H1 (cell line): ENCODE data around the gene PLEK. TPM values are rescaled to one million over a fixed set of nuclear protein-coding genes. Genes with fewer than 3 reads are reported as not detected.
A peak's percentile ranks its signal among the peaks of the same experiment; 100 is the strongest.

Source experiments
- ATF3 ChIP-seq: IDR thresholded peaks from 2 replicates; pipeline ENCODE4 v1.6.1; 2011; ENCODE audit warnings: low read depth, mild to moderate bottlenecking, low read length; ENCODE audit not compliant: insufficient read depth
- BRCA1 ChIP-seq: IDR thresholded peaks from 2 replicates; pipeline ENCODE4 v1.6.1; 2012; ENCODE audit warnings: low read depth, low read length, improper control_type of control experiment
- CBX8 ChIP-seq: fragments of 300-800, 300-1000 bp; sonication (generic); IDR thresholded peaks from 2 replicates; pipeline ENCODE4 v1.7.1; 2016; ENCODE audit warnings: low read depth, low read length, borderline replicate concordance
- CTBP2 ChIP-seq: IDR thresholded peaks from 2 replicates; pipeline ENCODE4 v1.7.0; 2011; ENCODE audit warnings: borderline replicate concordance, mild to moderate bottlenecking, moderate library complexity, mixed read lengths, low read length; ENCODE audit not compliant: insufficient read depth, insufficient read length
- EP300 ChIP-seq, 2 experiments: IDR thresholded peaks; 1 replicate in 1 of 2; 2 replicates in 1 of 2; pipeline ENCODE4 v1.6.1; 2011 to 2012; ENCODE audit warnings: low read depth in 2 of 2, low read length in 2 of 2, mild to moderate bottlenecking in 2 of 2, borderline replicate concordance in 1 of 2, inconsistent platforms in 1 of 2, moderate library complexity in 1 of 2
- GTF2F1 ChIP-seq: IDR thresholded peaks from 2 replicates; pipeline ENCODE4 v1.6.1; 2012; ENCODE audit warnings: low read depth, low read length, improper control_type of control experiment, borderline replicate concordance
- JUN ChIP-seq: IDR thresholded peaks from 2 replicates; pipeline ENCODE4 v1.6.1; 2011; ENCODE audit warnings: low read depth, mild to moderate bottlenecking, improper control_type of control experiment, low read length
- JUND ChIP-seq: IDR thresholded peaks from 2 replicates; pipeline ENCODE4 v1.6.1; 2011; ENCODE audit warnings: mild to moderate bottlenecking, improper control_type of control experiment, low read length
- MAFK ChIP-seq: IDR thresholded peaks from 2 replicates; pipeline ENCODE4 v1.6.1; 2012; ENCODE audit warnings: low read depth, mild to moderate bottlenecking, improper control_type of control experiment, low read length
- MAX ChIP-seq: IDR thresholded peaks from 2 replicates; pipeline ENCODE4 v1.6.1; 2012; ENCODE audit warnings: inconsistent platforms
- NANOG ChIP-seq: IDR thresholded peaks from 2 replicates; pipeline ENCODE4 v1.6.1; 2011; ENCODE audit warnings: low read length, low read depth, mild to moderate bottlenecking, inconsistent platforms; ENCODE audit not compliant: insufficient read depth, poor library complexity, severe bottlenecking
- NRF1 ChIP-seq: IDR thresholded peaks from 2 replicates; pipeline ENCODE4 v1.6.1; 2011; ENCODE audit warnings: mild to moderate bottlenecking, low read depth, low read length, improper control_type of control experiment
- POLR2A ChIP-seq, 2 experiments: IDR thresholded peaks; 1 replicate in 1 of 2; 2 replicates in 1 of 2; pipeline ENCODE4 v1.6.1; 2011; ENCODE audit warnings: low read depth in 2 of 2, low read length in 2 of 2, mild to moderate bottlenecking in 2 of 2; ENCODE audit errors: control extremely low read depth in 1 of 2
- RAD21 ChIP-seq, 2 experiments: IDR thresholded peaks in 1 of 2; conservative IDR thresholded peaks in 1 of 2; 2 replicates each; pipeline ENCODE4 v1.6.1; 2011; ENCODE audit warnings: low read depth in 2 of 2, low read length in 2 of 2, improper control_type of control experiment in 1 of 2, inconsistent platforms in 1 of 2, mild to moderate bottlenecking in 1 of 2, moderate library complexity in 1 of 2
- SIRT6 ChIP-seq: IDR thresholded peaks from one replicate; pipeline ENCODE4 v1.7.1; 2012; ENCODE audit warnings: low read length, inconsistent platforms
- SP1 ChIP-seq: IDR thresholded peaks from 2 replicates; pipeline ENCODE4 v1.6.1; 2011; ENCODE audit warnings: low read depth, low read length
- SP4 ChIP-seq: IDR thresholded peaks from 2 replicates; pipeline ENCODE4 v1.6.1; 2012; ENCODE audit warnings: low read length, inconsistent platforms
- SRF ChIP-seq: IDR thresholded peaks from 2 replicates; pipeline ENCODE4 v1.6.1; 2011; ENCODE audit warnings: mild to moderate bottlenecking, low read depth, low read length, moderate library complexity
- TAF1 ChIP-seq: IDR thresholded peaks from 2 replicates; pipeline ENCODE4 v1.6.1; 2011; ENCODE audit warnings: mild to moderate bottlenecking, low read depth, low read length
- USF2 ChIP-seq: IDR thresholded peaks from 2 replicates; pipeline ENCODE4 v1.6.1; 2011; ENCODE audit warnings: low read length, improper control_type of control experiment
- YY1 ChIP-seq: IDR thresholded peaks from 2 replicates; pipeline ENCODE4 v1.6.1; 2011; ENCODE audit warnings: low read depth, mild to moderate bottlenecking, low read length
- polyA plus RNA-seq, 7 experiments: library from polyadenylated mRNA; depleted of rRNA in 3 of 7; stranded (reverse) in 5 of 7; unstranded in 2 of 7; fragments of >200 nt in 5 of 7; fragments of 200-250 nt in 2 of 7; gene quantifications; 1 replicate in 5 of 7; 2 replicates in 1 of 7; 4 replicates in 1 of 7; pipeline versions ENCODE4 v1.2.1 to v1.2.3, GENCODE V29; 2011 to 2013; ENCODE audit warnings: missing spikeins in 2 of 7, mixed read lengths in 2 of 7
- total RNA-seq: library from RNA; stranded (reverse); fragmentation: NEBNext Ultra II Directional; extraction: Animal tissue kit (Norgen Biotek cat#: 25700); gene quantifications from 2 replicates; pipeline ENCODE4 v1.2.1, GENCODE V29; 2021

Gene PLEK
- total and polyA plus RNA-seq, 2 of the 8 experiments (the other 6 are each of a cell fraction or from before 2014, with no cell fraction given), result not detected

GRCh38 chr2:68362069-68362468, 3.0 kb upstream of the PLEK start (continued):
- TF ChIP-seq NANOG (peak; percentile 27), MAFK (peak; percentile 35; the same call in 1 of the 2 replicates), CTBP2 (no peak), GTF2F1 (no peak), BRCA1 (no peak), SRF (no peak), MAX (peak; percentile 100), JUN (no peak), ATF3 (peak; percentile 77), TAF1 (peak; percentile 55; the same call in 1 of the 2 replicates), RAD21 (IDR thresholded peaks at IDR 0.05 in 1 of 2, conservative IDR thresholded peaks at IDR 0.05 in 1 of 2; ENCODE audit: low read depth in 2 of 2, low read length in 2 of 2) (peak; percentile 76 to 82), POLR2A (IDR thresholded peaks at IDR 0.05; ENCODE audit: control extremely low read depth in 1 of 2, low read depth in 2 of 2, low read length in 2 of 2) (no peak), SP4 (no peak), EP300 (IDR thresholded peaks at IDR 0.05; ENCODE audit: borderline replicate concordance in 1 of 2, low read depth in 2 of 2, low read length in 2 of 2) (peak in 1 of 2 experiments; percentile 52; a peak in 1 of 3 replicates), USF2 (peak; percentile 69), NRF1 (no peak), JUND (peak; percentile 55; the same call in 1 of the 2 replicates), SP1 (0 out of 2 replicates have a peak, but pooled peaks have one; percentile 23), CBX8 (no peak), SIRT6 (no peak), YY1 (peak; percentile 87)
- TF ChIP-seq, all 59 proteins: peak for 18
